GM19452 (cell line): ENCODE data around the gene CDK18.

Experiments
- ATAC-seq: cut with Tn5 transposase; IDR thresholded peaks from one replicate; pipeline ENCODE4 v1.9.1; 2021; ENCODE audit not compliant: unreplicated experiment

CDK18 gene

DNA sequence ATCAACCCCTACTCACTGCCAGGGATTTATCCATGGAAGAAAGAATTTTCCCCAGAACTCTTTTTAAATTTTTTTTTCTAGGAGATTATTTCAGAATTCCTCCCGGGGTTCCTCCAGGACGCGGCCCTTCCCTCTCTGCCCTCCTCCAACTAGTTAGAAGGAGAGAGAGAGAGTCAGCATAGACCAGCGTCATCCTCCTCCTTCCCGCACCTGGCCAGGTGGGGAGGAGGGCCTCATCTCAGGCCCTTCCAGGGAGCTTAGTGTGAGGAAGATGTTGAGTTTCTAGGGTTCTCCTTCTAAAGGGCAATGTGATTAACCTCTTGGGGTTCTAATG lies 63.6 kb downstream of the CDK18 start:
- ATAC-seq, result no peak

DNA sequence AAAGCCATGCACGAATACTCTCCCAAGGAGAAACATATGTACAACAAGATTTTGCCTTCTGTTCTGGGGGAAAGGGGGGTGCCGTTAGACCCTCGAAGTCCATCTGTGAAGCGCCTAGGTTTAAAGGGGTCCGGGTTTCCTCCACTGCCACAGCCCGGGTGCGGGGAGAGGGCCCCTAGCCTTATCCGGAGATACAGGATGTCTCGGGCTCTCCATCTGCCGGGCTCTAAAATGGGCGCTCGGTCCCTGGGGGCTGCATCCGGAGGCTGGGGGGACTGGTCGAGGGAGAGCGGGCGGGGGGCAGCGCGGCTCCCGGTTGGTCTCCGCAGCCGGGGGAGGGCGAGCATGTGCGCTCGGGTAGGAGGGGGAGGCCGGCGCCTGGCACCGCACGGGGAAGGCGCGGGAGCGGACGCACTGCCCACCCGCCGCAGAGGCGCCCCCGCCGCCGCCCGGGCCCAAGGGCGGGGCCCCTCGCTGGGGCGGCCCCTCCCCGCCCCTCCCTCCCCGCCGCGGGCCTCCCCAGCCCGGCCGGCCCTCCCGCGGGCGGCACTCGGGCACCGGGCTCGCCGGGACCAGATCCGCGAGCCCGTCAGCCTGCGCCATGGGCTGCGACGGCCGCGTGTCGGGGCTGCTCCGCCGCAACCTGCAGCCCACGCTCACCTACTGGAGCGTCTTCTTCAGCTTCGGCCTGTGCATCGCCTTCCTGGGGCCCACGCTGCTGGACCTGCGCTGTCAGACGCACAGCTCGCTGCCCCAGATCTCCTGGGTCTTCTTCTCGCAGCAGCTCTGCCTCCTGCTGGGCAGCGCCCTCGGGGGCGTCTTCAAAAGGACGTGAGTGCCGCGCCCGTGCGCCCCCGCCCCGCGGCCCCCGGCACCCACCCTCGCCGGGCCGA lies 64.2 kb downstream of the CDK18 start:
- ATAC-seq, result no peak

DNA sequence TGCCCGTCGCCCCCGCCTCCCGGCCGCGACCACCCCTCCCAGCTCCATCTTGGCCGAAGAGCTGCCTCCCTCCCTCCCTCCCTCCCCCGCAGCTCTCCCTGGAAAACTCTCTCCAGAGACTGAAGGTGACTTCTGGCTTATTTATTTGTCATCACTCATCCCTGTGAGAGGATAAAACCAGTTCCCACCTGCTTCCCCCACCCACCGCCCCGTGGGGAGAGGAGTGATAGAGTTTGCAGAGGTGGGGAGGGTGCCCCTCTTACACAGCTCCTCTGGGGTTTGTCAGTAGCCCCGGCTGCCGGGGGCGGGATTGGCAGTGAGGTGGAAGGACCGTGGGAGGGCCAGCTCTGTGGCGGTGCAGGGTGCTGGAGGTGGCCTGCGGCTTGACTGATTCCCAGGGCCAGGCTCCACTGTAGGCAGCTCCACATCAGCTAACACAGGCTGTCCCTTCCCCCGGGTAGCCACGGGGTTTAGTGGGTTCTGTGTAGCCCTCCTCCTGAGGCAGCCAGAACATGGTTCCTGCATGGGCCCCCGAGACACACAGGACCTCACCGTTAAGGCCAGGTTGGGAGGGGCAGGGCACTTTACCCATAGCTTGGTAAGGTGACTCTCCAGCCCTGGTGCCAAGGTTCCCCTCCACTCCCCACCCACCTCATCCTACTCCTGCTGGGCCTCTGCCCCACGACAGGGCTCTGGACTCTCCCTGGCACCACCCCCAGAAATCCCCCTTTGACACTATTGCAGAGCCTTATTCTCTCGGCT lies 65.1 kb downstream of the CDK18 start:
- no peak for ATAC-seq

DNA sequence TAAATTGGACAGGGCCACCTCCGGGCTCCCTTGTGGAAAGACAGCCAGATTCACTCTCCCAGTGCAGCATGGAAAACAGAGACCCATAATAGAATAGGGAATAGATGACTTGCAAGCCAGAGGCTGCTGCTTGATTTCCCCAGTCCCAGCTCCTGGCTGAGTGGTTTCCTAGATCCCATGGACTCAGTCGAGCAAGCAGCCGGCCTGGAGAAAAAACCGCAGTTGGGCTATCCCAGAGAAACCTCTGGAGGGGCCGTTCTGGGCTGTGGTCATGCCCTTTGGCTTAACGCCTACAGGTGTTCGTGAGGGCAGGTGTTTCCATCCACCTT lies 65.7 kb downstream of the CDK18 start:
- ATAC-seq, result no peak

DNA sequence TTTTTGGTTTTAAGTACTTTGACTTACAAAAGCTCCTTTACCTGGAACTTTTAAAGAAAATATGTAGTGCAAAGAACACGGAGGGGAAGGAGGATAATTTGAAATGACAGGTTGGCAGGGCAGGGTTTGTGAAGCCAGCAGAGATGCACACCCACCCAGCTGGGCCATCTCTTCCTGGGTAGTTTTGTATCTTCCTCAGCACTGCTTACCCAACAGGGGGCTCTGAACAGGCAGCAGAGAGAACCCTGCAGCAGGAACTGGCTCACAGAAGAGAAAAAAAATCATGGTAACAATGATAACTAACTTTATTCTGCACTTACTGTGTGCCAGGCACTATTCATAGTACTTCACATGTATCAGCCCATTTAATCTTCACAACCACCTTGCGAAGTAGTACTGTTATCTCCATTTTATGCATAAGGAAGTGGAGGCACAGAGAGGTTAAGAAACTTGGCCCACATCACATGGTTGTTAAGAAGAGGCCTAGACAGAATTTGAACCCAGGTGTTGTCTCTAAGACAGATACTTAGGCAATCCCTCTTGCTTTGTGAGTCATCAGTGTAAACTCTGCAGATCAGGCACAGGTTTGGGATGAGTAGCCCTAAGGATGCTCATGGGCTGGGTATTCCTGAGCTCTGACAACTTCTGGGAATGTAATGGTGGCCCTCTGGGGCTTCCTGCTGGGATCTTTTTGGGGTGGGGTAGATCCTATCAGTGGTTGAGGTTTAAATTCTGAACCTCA lies 66.5 kb downstream of the CDK18 start:
- no peak for ATAC-seq

DNA sequence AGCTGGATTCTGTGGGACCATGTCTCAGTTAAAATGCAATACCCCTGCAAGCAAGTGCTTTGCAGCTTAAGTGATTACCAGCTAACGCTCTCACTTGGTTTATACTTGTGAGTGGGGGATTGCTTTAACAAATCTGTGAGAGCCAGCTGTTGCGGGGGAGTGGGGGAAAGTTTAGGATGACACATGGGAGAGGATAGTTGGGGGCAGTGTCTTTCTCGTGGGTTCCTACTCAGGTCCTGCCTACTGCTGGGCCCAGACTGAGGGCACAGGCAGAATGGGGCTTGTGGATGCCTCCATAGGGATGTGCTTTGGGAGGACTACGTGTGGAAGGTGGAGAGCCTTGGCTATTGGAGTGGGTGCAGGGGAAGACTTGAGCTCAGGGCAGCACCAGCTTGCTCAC lies 67.3 kb downstream of the CDK18 start:
- no peak for ATAC-seq

DNA sequence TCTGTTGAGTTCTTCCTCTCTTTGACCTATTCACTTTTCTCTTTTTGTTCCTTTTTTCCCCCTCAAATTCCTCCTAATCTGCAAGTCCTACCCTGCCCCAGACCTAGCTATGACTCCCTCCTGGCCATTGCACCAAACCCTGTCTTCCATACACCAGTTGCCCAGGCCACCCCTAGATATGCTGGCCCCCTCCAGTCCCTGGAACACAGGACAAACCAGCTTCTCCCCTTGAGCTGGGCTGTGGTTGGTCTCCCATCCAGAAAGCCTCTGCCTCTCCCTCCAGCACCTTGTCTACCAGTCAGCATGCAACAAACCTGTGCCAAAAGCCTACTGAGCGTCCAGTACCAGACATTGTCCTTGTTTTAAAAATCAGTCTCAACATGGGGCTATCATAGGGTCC lies 68.0 kb downstream of the CDK18 start:
- no peak for ATAC-seq

DNA sequence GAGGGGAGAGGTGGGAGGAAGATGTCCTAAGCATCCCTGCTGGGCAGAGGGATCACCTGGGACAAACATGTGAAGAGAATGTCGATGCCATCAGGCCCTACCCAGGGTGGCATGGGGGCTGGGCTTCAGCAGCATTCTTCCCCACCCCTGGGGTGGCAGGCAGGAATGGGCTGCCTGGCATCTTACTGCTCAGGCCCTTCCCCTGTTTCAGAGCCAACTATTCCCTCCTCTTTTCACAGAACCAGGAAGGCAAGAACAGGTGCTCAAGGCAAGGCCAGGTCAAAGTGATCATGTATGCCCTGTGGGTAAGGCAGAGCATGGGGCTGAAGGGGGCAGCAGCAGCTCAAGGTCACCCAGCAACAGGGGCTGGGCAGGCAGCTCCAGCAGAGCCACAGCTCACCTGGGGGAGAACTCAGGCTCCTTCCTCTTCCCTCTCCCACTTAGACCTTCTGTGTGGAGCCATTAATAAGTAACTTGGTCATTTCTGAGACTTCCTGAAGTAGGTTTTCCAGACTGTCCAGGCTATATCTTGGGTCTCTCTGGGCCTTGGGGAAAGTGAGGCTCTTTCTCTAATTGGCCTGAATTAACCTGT lies 70.9 kb downstream of the CDK18 start:
- ATAC-seq, result no peak

DNA sequence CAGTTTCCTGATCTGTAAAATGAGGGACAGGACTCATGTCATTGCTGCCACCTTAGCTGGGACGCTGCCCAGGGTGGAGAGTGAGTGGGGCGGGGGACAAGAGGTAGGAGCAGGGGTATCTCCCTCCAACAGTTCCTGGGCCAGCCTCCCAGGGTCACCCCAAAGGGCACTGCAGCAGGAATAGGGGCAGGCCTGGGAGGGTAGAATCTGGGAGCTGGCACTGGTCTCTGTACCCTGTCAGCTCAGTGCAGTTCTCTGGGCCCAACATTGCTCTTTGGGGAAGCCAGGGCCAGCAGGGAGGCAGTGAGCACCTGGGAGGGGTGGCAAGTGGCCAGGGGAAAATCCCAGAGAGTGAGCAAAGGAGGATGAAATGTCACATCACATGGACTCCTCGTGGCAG lies 71.5 kb downstream of the CDK18 start:
- ATAC-seq, result no peak

DNA sequence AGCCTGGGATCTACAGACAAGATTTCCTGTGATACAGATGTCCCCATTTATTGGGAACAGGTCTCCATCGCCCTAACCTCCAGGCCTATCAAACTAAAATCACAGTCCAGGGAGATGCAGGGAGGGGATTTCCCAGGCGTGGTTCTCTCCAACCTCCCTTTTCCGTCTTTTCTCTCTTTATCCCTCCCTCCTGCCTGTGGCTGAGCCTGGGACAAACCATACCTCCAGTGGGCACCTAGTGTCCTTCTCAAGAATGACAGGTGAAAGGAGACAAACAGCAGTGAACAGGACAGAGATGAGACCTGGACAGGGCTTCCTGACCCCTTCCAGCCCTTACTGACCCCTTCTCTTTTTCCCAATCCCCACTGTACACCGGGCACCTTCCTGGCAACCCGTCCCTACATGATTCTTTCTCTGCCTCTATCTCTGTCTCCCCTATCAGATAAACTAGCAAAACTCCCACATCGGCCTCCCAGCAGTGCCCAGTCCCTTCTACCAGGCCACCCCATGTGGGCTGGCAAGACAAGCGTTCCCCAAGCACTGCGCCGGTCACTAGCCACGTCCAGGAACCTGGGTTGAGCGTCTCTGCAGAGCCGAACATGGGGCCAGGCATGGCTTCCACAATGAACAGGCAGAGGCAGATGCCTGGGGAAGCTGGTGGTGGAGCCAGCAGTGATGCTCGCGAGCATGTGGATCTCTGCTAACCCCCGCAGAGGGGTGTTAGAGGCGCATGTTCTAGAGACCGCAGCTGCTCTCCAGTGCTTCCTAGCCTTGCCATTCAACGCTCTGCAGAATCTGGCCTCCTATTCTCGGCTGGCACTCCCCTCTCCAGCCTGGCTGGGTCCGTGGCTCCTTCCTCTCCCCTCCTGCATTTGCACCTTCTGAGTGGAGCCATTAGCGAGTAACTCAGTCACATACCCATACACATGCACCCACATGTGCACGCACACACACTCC lies 72.6 kb downstream of the CDK18 start:
- no peak for ATAC-seq

DNA sequence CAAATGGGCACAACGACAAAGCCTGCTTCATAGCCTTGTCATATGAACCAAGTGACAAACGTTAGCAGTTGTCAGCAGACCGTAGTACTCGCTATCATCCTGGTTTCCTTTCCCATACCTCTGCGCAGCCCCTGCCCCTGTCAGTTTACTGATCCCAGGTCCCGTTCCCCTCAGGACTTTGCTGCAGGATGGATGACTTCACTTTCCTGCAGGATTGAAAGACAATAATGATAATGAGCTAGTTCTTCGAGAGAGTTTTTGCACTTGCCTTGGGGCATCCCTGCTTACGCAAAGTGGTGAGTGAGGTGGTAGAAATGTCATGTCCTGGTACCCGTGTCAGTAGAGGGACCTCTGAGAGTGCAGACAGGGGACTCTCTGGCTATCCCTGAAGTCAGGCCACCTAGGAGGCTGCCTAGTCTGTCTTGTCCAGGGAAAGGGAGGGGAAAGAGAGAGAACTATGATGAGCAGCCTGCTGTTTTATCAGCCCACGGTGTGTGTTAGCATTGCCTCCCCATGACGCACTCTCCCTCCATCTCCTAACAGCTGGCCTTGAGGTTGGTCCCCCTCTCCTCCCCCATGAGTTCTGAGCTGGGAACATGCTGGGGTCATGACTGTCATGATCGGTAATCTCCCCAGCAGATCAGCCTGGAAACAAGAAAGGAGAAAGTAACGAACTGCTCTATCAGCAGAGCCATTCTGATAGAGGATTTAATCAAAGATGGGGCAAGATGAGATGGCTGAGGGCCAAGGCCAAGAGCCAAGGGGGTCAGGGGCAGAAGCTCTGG lies 73.6 kb downstream of the CDK18 start:
- ATAC-seq, result no peak

DNA sequence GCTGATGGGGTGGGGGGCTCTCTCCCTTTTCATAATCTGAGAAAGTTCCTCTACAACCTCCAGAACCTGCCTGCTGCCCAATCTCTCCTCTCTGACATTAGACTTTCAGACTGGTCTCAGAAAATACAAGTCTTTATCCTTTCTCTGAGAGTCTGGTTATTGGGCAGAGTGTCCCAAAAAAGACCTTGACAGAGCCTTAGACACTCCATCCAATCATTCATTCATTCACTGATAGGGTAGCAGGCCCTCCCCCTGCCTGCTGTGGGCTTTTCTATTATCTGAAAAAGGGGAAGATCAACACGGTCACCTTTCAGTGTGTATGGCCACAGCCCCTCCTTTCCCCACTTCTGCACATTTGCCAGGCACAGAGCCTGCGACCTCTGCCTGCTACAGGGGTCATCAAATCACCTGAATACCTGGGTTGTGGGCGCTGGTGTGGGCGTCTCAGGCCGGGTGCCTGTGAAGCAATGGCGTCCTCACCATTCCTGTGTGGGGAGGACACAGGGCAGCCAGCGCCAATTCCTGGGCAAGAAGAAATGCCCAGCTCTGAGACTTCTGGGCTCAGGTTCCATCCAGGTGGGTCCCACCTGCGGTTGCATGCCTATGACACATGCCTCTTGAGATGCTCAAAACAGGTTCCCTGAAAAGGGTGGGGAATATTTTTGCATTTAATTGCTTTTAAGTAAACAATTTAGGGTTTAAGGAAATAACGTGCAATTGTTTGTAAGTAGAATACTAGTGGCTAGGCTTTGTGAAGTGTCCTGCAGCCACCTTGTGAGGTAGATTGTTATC lies 74.5 kb downstream of the CDK18 start:
- ATAC-seq, result no peak

DNA sequence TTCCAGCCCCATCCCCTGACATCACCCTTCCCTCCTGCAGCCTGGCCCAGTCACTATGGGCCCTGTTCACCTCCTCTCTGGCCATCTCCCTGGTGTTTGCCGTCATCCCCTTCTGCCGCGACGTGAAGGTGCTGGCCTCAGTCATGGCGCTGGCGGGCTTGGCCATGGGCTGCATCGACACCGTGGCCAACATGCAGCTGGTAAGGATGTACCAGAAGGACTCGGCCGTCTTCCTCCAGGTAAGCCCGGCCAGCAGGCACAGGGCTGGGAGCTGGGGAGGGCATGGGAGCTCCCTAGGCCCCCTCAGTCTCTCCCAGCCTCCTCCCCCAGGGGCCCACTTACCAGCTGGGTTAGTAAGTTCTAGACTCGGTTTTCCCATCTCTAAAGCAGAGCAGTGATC lies 75.2 kb downstream of the CDK18 start:
- no peak for ATAC-seq

DNA sequence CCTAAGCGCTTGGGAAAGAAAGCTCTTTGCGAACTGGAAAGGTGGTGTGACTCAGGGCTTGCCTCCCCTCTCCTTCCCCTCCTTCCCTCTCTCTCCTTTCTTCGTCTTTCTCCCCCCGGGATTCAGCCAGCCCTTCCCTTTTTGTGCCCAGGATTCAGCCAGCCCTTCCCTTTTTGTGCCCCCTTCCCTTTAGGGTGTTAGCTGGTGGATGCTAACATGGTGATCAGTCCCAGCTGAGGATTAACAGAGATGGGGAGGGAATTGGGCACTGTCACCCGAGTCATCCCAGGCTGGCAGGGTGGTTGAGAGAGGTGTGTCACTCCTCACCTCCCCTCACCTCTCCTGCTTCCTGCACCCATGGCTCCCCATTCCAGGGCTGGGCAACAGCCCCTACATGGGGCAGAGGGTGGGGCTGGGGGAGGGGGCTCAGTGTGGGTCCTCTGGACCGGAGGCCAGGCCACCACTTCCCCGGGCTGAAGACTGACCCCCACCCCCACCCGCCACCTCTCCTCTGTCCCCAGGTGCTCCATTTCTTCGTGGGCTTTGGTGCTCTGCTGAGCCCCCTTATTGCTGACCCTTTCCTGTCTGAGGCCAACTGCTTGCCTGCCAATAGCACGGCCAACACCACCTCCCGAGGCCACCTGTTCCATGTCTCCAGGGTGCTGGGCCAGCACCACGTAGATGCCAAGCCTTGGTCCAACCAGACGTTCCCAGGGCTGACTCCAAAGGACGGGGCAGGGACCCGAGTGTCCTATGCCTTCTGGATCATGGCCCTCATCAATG lies 75.9 kb downstream of the CDK18 start:
- ATAC-seq, result no peak

DNA sequence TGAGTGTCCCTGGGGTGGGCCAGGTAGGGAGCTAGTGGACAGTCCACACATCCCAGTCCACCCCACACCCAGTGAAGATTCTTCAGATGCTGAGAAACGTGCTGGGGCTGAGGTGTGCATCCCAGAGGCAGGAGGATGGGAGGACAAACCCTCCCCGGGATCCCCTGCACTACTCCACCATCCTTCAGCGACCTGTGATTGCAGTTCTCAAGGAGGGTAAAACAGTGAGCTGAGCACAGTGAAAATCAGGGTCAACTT lies 76.4 kb downstream of the CDK18 start:
- no peak for ATAC-seq

DNA sequence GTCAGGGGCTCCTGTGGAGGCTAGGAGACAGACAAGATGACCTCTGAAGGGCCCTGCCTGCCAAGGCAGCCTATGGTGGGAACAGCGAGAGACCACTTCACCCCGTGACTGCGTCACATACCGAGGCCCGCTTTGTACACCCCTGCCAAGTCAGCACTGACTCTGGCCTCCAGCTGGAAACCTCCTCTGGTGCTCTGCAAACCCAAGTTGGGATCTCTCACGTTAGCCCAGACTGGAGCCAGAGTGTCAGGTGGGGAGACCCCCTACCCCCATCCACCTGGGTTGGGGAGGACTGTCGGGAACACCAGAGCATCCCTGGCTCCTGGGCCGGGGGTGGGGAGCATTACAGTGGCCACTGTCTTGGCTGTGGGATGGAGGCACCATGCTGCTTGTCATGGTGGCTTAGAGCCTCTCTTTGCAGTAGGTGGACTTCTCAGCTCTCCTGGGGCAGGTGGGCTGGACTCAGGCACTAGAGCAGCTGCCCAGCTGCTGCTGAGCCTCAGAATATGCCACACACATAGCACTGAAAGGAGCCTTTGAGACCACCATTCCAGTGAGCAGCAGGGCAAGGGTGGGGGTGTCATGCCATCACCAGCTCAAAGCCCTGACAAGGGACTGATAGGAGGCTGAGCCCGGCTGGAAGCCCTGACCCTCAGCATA lies 77.0 kb downstream of the CDK18 start:
- no peak for ATAC-seq

DNA sequence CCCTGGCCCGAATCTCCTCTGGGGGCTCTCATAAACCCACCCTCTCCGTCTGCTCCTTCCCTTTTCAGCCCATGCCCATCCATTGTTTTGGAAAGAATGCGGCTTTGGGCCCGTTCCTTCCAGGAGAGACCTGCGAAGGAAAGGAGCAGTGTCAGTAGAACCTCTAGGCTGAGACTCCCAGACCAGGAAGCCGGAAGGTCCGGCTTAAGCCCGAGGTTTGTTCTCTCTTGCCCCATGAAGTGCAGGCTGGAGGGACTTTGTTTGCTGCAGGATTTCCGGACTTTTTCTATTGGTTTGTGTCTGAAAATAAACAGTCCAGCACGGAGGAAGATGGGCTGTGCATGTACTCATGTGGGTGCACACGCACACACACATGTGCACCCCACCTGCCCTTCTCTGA lies 77.6 kb downstream of the CDK18 start:
- ATAC-seq, result no peak
